Hepatocyte (in vitro differentiated cells): ENCODE data around the gene SHMT2. TPM values are rescaled to one million over a fixed set of nuclear protein-coding genes. Genes with fewer than 3 reads are reported as not detected.

ENCODE experiments used
- DNase-seq: peaks from one replicate; pipeline ENCODE4 v3.0.0-alpha.2; 2016; ENCODE audit warnings: low spot score
- H2AFZ ChIP-seq: fragments of 200-600 bp; sonication (generic); 2 replicates; pipeline ENCODE4 v1.6.0; 2016; ENCODE audit warnings: antibody characterized with exemption, mild to moderate bottlenecking
- H3K27ac ChIP-seq: fragments of 200-600 bp; sonication (generic); 2 replicates; pipeline ENCODE4 v1.5.1; 2016; ENCODE audit warnings: mild to moderate bottlenecking
- H3K27me3 ChIP-seq: fragments of 200-600 bp; sonication (generic); 2 replicates; pipeline ENCODE4 v1.6.1; 2016
- H3K36me3 ChIP-seq: fragments of 200-600 bp; sonication (generic); replicated peaks from 2 replicates; pipeline ENCODE4 v1.5.1; 2016; ENCODE audit warnings: low read depth; ENCODE audit not compliant: insufficient read depth
- H3K4me1 ChIP-seq: fragments of 200-600 bp; sonication (generic); 2 replicates; pipeline ENCODE4 v1.5.1; 2016; ENCODE audit warnings: mild to moderate bottlenecking, moderate library complexity; ENCODE audit not compliant: insufficient read depth
- H3K4me2 ChIP-seq: fragments of 200-600 bp; sonication (generic); 2 replicates; pipeline ENCODE4 v1.6.0; 2016
- H3K4me3 ChIP-seq: fragments of 200-600 bp; sonication (generic); 2 replicates; pipeline ENCODE4 v1.5.1; 2016; ENCODE audit warnings: mild to moderate bottlenecking
- H3K79me2 ChIP-seq: fragments of 200-600 bp; sonication (generic); 2 replicates; pipeline ENCODE4 v1.6.0; 2017; ENCODE audit warnings: mild to moderate bottlenecking
- H3K9me2 ChIP-seq: fragments of 200-600 bp; sonication (generic); replicated peaks from 2 replicates; pipeline ENCODE4 v1.6.0; 2017; ENCODE audit warnings: mild to moderate bottlenecking; ENCODE audit not compliant: insufficient read depth
- H3K9me3 ChIP-seq: fragments of 200-600 bp; sonication (generic); 2 replicates; pipeline ENCODE4 v1.5.1; 2016; ENCODE audit warnings: low read depth, mild to moderate bottlenecking
- H4K20me1 ChIP-seq: fragments of 200-600 bp; sonication (generic); 2 replicates; pipeline ENCODE4 v1.6.0; 2016; ENCODE audit warnings: mild to moderate bottlenecking; ENCODE audit not compliant: insufficient read depth, poor library complexity, severe bottlenecking
- CTCF ChIP-seq: fragments of 200-600 bp; sonication (generic); IDR thresholded peaks from 2 replicates; pipeline ENCODE4 v1.5.1; 2016; ENCODE audit warnings: antibody characterized with exemption, mild to moderate bottlenecking; ENCODE audit not compliant: poor library complexity
- EZH2 ChIP-seq: fragments of 200-600 bp; sonication (generic); IDR thresholded peaks from 2 replicates; pipeline ENCODE4 v1.6.1; 2016; ENCODE audit warnings: antibody characterized with exemption, mild to moderate bottlenecking, borderline replicate concordance
- EZH2phosphoT487 ChIP-seq: fragments of 200-600 bp; sonication (generic); IDR thresholded peaks from one replicate; pipeline ENCODE4 v1.6.1; 2018; ENCODE audit warnings: antibody characterized with exemption, mild to moderate bottlenecking, low read depth, moderate library complexity; ENCODE audit not compliant: unreplicated experiment, severe bottlenecking
- WGBS: methylation state at CpG from one replicate; pipeline ENCODE4 v1.1.6; 2016; ENCODE audit warnings: low lambda C conversion rate; ENCODE audit errors: missing lambda C conversion rate; 5-methylcytosine and 5-hydroxymethylcytosine counted together
- polyA plus RNA-seq: library from polyadenylated mRNA; unstranded; fragments of >200 nt; fragmentation: Nextera tagmentation; extraction: Ambion mirVana; gene quantifications from 2 replicates; pipeline ENCODE4 v1.2.1, GENCODE V29; 2016
- total RNA-seq: library from RNA; depleted of rRNA; stranded (reverse); fragments of >200 nt; gene quantifications from 2 replicates; pipeline ENCODE4 v1.2.3, GENCODE V29; 2014

The SHMT2 gene
- total and polyA plus RNA-seq, 2 experiments from 2014 or later, result 126 to 168 TPM

GRCh38 chr12:57205186-57205585 is 24.3 kb upstream of the SHMT2 start:
- TF ChIP-seq EZH2phosphoT487, result no peak
- TF ChIP-seq CTCF, result no peak
- no peak for TF ChIP-seq EZH2
- Histone ChIP-seq H2AFZ (no peak overlapping the region), H3K36me3 (no peaks in the 10 kb centered on the region)

GRCh38 chr12:57205931-57206330 is 23.6 kb upstream of the SHMT2 start:
- Histone ChIP-seq H3K4me3 (no peak overlapping the region), H3K9me2 (no peaks in the 10 kb centered on the region), H3K27ac (no peak overlapping the region), H2AFZ (no peak overlapping the region), H4K20me1 (no peaks in the 10 kb centered on the region), H3K4me1 (no peaks in the 10 kb centered on the region), H3K36me3 (no peaks in the 10 kb centered on the region), H3K9me3 (no peaks in the 10 kb centered on the region), H3K79me2 (no peaks in the 10 kb centered on the region), H3K4me2 (no peak overlapping the region), H3K27me3 (no peaks in the 10 kb centered on the region)
- DNase-seq, result no peak
- TF ChIP-seq CTCF (no peak), EZH2phosphoT487 (no peak), EZH2 (no peak)
- 95% methylated on average over 7 of the region's 7 CpGs for WGBS

More at GRCh38 chr12:57205186-57205585, 24.3 kb upstream of the SHMT2 start:
- Histone ChIP-seq H4K20me1 (no peaks in the 10 kb centered on the region), H3K4me3 (no peak overlapping the region), H3K79me2 (no peaks in the 10 kb centered on the region), H3K27me3 (no peaks in the 10 kb centered on the region), H3K4me1 (no peaks in the 10 kb centered on the region), H3K27ac (no peak overlapping the region), H3K9me2 (no peaks in the 10 kb centered on the region), H3K9me3 (no peaks in the 10 kb centered on the region), H3K4me2 (no peak overlapping the region)
- 96% methylated on average over 26 of the region's 26 CpGs for WGBS
- DNase-seq, result no peak

- no peaks in the 10 kb centered on the region for H3K9me2 ChIP-seq
- H3K4me2 ChIP-seq, result no peak overlapping the region
- H3K9me3 ChIP-seq, result no peaks in the 10 kb centered on the region
- no peak overlapping the region for H3K27ac ChIP-seq
- no peaks in the 10 kb centered on the region for H3K36me3 ChIP-seq
- no peaks in the 10 kb centered on the region for H3K4me1 ChIP-seq
- H3K27me3 ChIP-seq, result no peaks in the 10 kb centered on the region
- H2AFZ ChIP-seq, result no peak overlapping the region
- 94% methylated on average over 27 of the region's 29 CpGs for WGBS
- H4K20me1 ChIP-seq, result no peaks in the 10 kb centered on the region
- no peak for DNase-seq
- H3K79me2 ChIP-seq, result no peaks in the 10 kb centered on the region
- TF ChIP-seq EZH2 (no peak), CTCF (no peak), EZH2phosphoT487 (no peak)
- no peak overlapping the region for H3K4me3 ChIP-seq
These were observed 21.5 kb upstream of the SHMT2 start for GRCh38 chr12:57207731-57208630.
